HG03196 (cell line): ENCODE data around the gene C6orf89.

Experiments used
- ATAC-seq: cut with Tn5 transposase; IDR thresholded peaks from one replicate; pipeline ENCODE4 v1.9.1; 2021; ENCODE audit not compliant: unreplicated experiment

The C6orf89 gene

GRCh38 chr6:36851626-36852025 lies 34.1 kb upstream of the C6orf89 start:
- no peak for ATAC-seq

DNA sequence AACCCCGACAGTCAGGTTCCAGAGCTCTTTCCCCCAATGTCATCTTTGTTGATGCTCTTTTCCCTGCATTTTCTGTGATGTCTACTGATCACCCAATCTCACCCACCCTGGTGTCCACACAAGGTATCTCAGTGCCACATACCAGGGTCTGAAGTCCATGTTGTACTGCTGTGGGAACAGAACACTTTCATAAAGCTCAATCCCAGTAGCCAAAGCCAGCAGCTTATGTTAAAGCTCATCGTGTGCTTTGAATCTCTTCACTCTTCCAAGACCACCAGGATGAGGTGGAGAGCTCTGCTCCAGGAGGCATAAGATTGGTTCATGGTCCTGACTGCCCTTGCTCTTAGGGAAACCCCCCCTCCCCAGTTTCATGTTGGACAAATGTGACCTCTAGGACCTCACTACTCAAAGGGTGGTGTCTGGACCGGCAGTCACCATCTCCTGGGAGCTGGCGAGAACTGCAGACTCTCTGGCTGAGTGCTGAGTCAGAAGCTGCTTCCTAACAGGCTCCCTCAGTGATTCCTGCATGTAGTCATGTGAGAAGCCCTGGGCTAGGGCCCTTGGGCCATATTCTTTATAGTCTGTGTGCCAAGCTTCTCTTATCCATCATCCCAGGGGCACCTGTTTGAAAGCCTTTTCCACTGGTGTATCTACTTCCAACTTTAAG lies 33.1 kb upstream of the C6orf89 start:
- no peak for ATAC-seq

DNA sequence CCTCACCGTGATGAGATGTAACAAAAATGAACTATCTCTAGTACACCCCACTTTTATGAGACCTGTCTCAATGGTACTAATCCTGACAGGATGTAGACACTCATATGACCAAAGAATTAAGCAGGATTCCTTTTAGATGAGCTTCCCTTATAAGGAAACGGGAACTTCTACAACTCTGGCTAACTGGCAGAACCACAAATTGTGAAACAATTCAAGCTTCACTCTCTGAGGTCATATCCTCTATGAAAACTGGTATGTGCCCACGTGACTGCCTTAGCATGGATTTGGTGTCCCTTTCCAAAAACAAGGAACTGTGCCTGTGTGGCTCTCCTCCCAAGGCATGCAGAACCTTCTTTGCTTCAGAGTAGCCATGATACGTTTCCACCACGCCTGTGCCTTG lies 32.4 kb upstream of the C6orf89 start:
- no peak for ATAC-seq

DNA sequence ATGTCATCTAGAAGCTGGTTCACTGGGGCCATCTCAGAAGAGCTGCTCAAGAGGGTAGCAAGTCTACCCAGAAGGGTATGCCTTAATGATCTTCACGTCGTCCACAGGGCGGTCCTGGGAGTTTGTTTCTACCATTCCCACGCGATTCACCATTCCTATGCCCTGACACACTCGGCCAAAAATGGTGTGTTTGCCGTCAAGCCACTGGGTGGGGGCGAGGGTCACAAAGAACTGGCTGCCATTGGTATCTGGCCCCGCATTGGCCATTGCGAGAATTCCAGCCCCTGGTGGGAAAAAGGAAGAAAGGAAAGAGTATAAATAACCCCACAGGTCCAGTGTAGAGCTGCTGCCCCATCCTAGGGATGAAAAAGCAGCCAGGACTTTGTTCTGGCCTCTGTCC lies 30.0 kb upstream of the C6orf89 start:
- no peak for ATAC-seq

DNA sequence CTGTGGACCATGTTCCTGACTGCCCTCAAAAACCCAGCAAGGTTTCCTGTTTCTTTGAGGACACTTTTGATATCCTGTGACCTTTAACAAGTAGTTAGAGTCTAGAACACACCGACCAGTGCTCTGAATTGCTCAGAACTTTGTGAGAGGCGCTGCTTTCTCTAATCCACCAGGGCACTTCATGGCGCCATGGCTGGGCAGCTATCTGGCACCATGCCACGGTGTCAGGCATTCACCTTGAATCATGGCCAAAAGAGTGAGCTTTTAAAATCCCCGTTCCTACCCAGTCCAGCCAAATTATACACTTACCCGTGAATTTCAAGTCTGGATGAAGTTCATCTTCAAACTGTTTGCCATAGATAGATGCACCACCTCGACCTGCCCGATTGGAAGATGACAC lies 29.5 kb upstream of the C6orf89 start:
- no peak for ATAC-seq

GRCh38 chr6:36857325-36857724 lies 28.4 kb upstream of the C6orf89 start:
- ATAC-seq = no peak

- no peak for ATAC-seq
Observed at GRCh38 chr6:36858407-36858981, 27.3 kb upstream of the C6orf89 start.

DNA sequence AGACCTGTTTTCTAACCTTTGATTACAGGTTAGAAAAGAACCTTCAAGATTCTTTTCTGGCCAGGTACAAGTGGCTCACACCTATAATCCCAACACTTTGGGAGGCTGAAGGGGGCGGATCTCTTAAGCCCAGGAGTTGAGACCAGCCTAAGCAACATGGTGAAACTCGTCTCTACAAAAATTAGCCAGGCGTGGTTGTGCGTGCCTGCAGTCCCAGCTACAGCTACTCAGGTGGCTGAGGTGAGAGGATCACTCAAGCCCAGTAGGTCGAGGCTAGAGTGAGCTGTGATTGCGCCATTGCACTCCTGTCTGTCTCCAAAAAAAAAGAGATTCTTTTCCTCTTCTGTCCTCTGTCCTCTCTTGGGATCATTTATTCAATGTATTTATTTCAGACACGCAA lies 25.6 kb upstream of the C6orf89 start:
- ATAC-seq = no peak

DNA sequence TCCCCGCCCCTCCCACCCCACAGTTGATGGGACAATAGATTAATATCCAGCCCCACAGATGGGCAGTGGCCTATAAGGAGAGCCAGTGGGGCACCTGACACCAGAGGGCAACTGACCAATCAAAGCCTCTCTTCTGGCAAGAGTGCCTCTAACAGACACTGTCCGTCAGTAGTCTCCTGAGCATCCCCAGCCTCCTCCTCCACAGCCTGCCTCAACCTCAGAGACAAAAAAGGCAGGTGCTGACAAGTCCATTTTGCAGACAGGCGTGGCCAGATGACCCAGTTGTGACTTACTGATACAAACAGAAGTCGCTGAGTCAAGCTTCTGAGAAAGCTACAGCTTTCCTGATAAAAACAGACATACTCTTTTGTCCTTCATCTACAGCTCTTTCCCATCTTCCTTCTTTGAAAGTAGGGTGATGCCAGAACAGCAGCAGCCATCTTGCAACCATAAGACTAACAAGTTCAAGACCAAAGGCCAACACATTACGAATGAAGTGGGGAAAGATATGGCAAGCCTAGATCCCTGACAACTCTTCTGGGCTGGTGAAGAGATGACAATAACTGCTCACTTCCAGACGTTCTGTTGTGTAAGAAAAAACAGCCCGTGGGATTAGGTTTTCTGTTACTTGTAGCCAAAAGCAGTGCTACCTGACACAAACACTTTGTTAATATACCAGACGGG lies 23.4 kb upstream of the C6orf89 start:
- ATAC-seq = no peak

GRCh38 chr6:36862848-36863382 lies 22.8 kb upstream of the C6orf89 start:
- no peak for ATAC-seq

- ATAC-seq = no peak
Observed at GRCh38 chr6:36863670-36864540, 21.8 kb upstream of the C6orf89 start.

GRCh38 chr6:36865835-36866234 lies 19.9 kb upstream of the C6orf89 start:
- no peak for ATAC-seq

GRCh38 chr6:36867471-36868224 lies 18.1 kb upstream of the C6orf89 start:
- no peak for ATAC-seq

DNA sequence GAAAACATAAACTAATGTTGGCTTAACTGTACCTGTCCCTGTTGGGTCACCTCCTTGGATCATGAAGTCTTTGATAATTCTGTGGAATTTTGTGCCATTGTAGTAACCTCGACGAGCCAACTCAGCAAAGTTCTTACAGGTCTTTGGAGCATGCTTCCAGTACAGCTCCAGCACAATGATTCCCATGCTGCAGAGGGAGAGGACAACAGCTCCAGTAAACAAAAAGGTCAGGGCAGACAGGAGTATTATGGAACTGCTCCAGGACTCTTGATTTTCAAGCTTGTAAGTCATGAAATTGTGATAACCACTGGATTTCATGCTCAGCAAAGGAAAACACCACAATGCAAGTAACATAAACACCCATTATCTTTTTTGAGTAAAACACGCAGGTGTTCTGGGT lies 14.1 kb upstream of the C6orf89 start:
- no peak for ATAC-seq

- no peak for ATAC-seq
Observed at GRCh38 chr6:36873115-36873514, 12.6 kb upstream of the C6orf89 start.

GRCh38 chr6:36873612-36874442 lies 11.9 kb upstream of the C6orf89 start:
- ATAC-seq = no peak

- peak; percentile 70 for ATAC-seq
Observed at GRCh38 chr6:36874443-36875249, 11.1 kb upstream of the C6orf89 start, which contains the start of gene PPIL1. PPIL1 (minus strand) TSS chr6:36874803; CDS start chr6:36874772, 31 bp downstream.

- no peak for ATAC-seq
Observed at GRCh38 chr6:36875250-36875633, 10.5 kb upstream of the C6orf89 start.

- ATAC-seq = no peak
Observed at GRCh38 chr6:36884610-36885009, 1.1 kb upstream of the C6orf89 start.
